ENCODE results near the gene ABHD1. TPM values are rescaled to one million over a fixed set of nuclear protein-coding genes. Genes with fewer than 3 reads are reported as not detected.
A peak's percentile ranks its signal among the peaks of the same experiment; 100 is the strongest.

ABHD1 gene
- total and polyA plus RNA-seq, 2 donors (not counting 3 experiments of a cell fraction or from before 2014, with no cell fraction given) = 0.07 TPM; not detected in 1

DNA sequence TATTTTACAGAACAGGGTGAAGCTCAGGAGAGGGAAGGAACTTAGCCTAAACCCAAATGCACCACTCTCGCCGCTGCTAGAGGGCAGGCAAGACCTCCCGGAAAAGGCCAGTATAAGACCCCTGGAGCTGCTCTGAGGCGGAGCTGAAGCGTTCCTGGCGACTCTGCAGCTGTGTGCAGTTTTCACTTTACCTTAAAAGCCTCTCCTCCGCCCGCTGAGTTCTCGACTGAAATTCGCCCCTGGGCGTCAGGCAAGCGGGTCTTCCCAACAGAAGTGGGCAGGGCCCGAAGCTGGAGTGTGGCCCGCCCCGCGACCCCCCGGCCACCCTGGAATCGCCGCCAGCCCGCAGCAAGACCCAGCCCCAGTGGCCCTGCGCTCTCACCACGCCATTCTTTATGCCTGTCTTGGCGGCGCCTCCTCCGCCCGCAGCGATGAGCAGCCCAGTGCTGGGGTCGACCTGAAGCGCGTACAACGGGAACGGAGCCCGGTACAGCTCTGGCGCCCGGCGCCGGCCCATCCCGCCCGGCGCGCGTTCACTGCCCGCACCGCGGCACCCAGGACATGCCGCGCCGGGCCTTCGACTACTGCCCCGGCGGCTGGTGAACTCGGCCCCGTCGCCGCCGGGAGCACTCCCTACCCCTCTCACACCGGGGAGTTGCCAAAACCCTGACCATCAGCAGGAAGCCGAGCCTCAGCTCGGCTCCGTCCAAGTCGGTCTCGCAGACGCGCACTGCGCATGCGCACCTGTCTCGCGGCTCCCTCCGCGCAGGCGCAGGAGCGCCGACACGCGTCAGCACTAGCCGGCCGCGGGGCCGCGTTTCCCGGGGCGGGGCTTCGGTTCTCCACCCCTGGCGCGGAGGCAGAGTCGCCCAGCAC is 10.5 kb downstream of the ABHD1 start, which contains the start of gene PREB:
Gene PREB, minus strand, starts transcription at position 732 of the 876 bp plus-strand sequence. Its CDS starts 215 bp downstream, at position 517.
- peak; percentile 97 for DNase-seq (ENCODE audit: low read depth, low spot score)
- Histone ChIP-seq H4K20me1 (replicated peaks; ENCODE audit: control insufficient read depth, extremely low read depth, insufficient read depth, low read length) (no peaks in the 10 kb centered on the region), H3K9ac (replicated peaks; ENCODE audit: extremely low read depth, insufficient read depth, low read length) (peak within 1 kb of the TSS; percentile 86), H2AFZ (ENCODE audit: low read depth, low read length) (peak within 1 kb of the TSS; percentile 94), H3K9me1 (replicated peaks; ENCODE audit: control insufficient read depth, extremely low read depth, insufficient read depth, low read length) (no peaks in the 10 kb centered on the region), H3K36me3 (ENCODE audit: control insufficient read depth in 2 of 2, extremely low read depth in 1 of 2, insufficient read depth in 2 of 2, low read length in 2 of 2) (peaks cover 6 to 27% of the 10 kb centered on the region in 2 experiments), H3K79me2 (ENCODE audit: control insufficient read depth, insufficient read depth, low read length) (peaks cover 18% of the 10 kb centered on the region), H3K27ac (ENCODE audit: insufficient read depth, low read depth, low read length) (peak within 1 kb of the TSS; percentile 72), H3K9me3 (replicated peaks; ENCODE audit: control insufficient read depth, insufficient read depth, low read length) (no peaks in the 10 kb centered on the region), H3K4me3 (replicated peaks in 1 of 3; ENCODE audit: insufficient read depth in 1 of 3, low read depth in 1 of 3, low read length in 3 of 3) (peak within 1 kb of the TSS; percentile 78 to 97 (median 84)), H3K27me3 (ENCODE audit: control insufficient read depth in 2 of 2, insufficient read depth in 2 of 2, low read length in 2 of 2) (no peaks in the 10 kb centered on the region), H3K4me1 (ENCODE audit: control insufficient read depth, extremely low read depth, insufficient read depth, low read length) (peaks cover 10% of the 10 kb centered on the region), H3K4me2 (ENCODE audit: insufficient read depth, low read length) (peak within 1 kb of the TSS; percentile 87)
- TF ChIP-seq MYC (IDR thresholded peaks at IDR 0.05; ENCODE audit: low read depth, low read length) = no peak
- TF ChIP-seq, protein P1, sequence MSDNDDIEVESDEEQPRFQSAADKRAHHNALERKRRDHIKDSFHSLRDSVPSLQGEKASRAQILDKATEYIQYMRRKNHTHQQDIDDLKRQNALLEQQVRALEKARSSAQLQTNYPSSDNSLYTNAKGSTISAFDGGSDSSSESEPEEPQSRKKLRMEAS (IDR thresholded peaks at IDR 0.05; ENCODE audit: insufficient read depth, insufficient read length) = no peak
- TF ChIP-seq, protein P2, sequence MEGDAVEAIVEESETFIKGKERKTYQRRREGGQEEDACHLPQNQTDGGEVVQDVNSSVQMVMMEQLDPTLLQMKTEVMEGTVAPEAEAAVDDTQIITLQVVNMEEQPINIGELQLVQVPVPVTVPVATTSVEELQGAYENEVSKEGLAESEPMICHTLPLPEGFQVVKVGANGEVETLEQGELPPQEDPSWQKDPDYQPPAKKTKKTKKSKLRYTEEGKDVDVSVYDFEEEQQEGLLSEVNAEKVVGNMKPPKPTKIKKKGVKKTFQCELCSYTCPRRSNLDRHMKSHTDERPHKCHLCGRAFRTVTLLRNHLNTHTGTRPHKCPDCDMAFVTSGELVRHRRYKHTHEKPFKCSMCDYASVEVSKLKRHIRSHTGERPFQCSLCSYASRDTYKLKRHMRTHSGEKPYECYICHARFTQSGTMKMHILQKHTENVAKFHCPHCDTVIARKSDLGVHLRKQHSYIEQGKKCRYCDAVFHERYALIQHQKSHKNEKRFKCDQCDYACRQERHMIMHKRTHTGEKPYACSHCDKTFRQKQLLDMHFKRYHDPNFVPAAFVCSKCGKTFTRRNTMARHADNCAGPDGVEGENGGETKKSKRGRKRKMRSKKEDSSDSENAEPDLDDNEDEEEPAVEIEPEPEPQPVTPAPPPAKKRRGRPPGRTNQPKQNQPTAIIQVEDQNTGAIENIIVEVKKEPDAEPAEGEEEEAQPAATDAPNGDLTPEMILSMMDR (IDR thresholded peaks at IDR 0.05; ENCODE audit: extremely low read depth in 1 of 2, insufficient read depth in 1 of 2, low read depth in 1 of 2, low read length in 2 of 2) = peak; percentile 13 to 48
- no peak for TF ChIP-seq FOS (IDR thresholded peaks at IDR 0.05; ENCODE audit: borderline replicate concordance, insufficient read depth, low read length)
- TF ChIP-seq EZH2 (IDR thresholded peaks at IDR 0.05; ENCODE audit: borderline replicate concordance, low read depth, low read length, severe bottlenecking) = no peak
- no peak for TF ChIP-seq GATA2 (IDR thresholded peaks at IDR 0.05; ENCODE audit: insufficient read depth, insufficient read length, low read depth, low read length)
- peak; percentile 90 for TF ChIP-seq POLR2A (IDR thresholded peaks at IDR 0.05; ENCODE audit: low read depth, low read length)
- TF ChIP-seq POLR2AphosphoS5 (IDR thresholded peaks at IDR 0.05; ENCODE audit: insufficient read depth, low read depth, low read length) = peak; percentile 90
- TF ChIP-seq JUN (IDR thresholded peaks at IDR 0.05; ENCODE audit: borderline replicate concordance, insufficient read depth, insufficient read length, low read depth) = no peak
- ChIA-PET POLR2A (interaction anchor here (1.5 to 1.9 kb wide), 2 partner anchors 10 to 84 kb away, joined by 3 to 7 read pairs; partner anchors contain the start of gene ABHD1), CTCF (interaction anchor here (0.6 to 2.2 kb wide), 16 partner anchors 9 to 169 kb away, joined by 3 to 14 read pairs (median 4); partner anchors contain the start of genes ABHD1, AGBL5, KHK and TRIM54)
- dilution Hi-C loops (cut with MboI; ENCODE audit: extremely low pct_ligation_motif_present, low sequenced_read_pairs) (no loop called here), intact Hi-C loops (cut with micrococcal nuclease) (loop anchor here (1.0 kb wide), 4 partner anchors 11 to 83 kb away; partner anchors contain the start of genes ABHD1, AGBL5, ATRAID and KHK)
- no TSS peak for BruUV-seq (replicated peaks)
- FAIRE-seq = peak; percentile 96

Measured in endothelial cell of umbilical vein (primary cell).